GM21786 (cell line): ENCODE results near the gene GFOD1.
A peak's percentile ranks its signal among the peaks of the same experiment; 100 is the strongest.
"Not testable (repeated sequence)": the region's sequence is repeated elsewhere in the genome, so short reads cannot be mapped to it uniquely, and the experiment has no call there.

Experiments used
- ATAC-seq: cut with Tn5 transposase; IDR thresholded peaks from one replicate; pipeline ENCODE4 v1.9.1; 2021; ENCODE audit not compliant: unreplicated experiment

Gene GFOD1

DNA sequence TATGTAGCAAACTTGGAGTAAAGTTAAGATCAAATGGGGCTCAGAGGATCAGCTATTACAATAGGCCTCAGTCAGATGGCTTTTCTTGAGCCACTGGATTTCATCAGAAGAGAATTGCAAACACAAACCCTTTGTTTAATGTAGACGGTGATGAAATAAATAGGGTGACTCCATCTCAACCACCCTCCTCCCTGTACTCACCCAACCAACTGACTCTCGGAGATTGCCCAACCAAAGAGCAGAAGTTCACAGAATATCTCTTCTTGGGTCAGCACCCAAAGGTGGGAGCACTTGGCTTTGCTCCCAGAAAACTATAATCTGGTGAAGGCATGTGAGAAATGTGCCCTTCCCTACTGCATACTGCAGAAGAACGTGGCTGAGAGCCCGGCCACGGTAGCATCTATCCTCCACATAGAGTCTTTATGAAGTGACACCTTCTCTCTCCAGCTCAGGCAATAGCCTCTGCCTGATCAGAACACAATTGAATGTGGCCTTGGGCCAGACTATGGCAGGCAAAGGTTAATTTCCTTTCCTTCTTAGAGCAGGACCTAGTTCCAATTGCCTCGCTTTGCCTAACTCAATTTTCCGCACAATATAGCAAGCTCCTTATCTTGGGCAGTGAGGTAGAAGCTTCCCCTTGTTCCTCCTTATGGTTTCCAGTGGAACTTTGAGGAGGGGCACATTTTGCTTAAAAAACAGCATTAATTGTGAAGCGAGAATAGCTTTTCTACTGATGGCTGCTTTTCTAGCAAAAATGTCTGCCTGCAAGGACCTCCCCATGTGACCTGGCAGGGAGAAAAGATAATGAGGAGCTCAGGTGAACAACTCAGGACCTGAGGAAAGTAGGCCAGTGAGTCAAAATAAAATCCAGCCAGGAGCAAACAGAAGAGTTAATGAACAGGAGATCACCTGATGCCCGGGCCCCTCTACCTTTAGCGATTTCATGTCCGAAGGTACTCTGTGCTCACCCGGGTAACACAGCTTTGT, 79.4 kb downstream of the GFOD1 start:
- ATAC-seq, result no peak

DNA sequence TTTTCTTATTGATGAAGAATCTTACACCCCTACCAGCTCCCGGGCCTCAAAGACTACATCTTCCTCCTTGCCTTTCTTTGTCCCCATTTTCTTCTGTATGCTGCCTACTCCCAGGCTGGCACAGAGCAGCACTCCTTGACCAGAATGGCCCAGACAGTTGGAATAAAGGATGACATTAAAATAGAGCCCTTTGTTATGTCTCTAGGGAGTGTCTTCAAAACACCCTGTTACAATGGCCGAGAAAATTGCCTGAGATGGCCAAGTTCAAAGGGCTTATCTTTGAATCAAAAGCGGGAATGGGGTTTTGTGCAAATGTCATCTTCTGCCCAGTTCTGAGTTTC, 80.1 kb downstream of the GFOD1 start:
- ATAC-seq, result no peak

DNA sequence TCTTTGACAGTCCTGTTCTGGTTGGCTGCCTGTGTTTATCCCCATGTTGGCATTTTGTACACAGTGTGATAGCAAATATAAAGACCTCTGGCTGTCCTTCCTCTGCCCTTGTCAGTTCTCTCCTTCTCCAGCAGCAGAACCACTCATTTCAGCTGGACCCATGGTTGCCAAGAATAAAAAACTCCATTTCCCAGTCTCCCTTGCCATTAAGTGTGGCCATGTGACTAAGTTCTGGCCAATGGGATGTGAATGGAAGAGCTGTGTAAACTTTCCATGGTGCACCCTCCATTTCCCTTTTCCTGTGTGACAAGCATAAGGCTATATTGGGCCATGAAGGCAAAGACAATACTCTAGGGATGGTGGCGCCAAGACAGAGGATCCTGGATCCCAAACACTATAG, 80.6 kb downstream of the GFOD1 start:
- no peak for ATAC-seq

DNA sequence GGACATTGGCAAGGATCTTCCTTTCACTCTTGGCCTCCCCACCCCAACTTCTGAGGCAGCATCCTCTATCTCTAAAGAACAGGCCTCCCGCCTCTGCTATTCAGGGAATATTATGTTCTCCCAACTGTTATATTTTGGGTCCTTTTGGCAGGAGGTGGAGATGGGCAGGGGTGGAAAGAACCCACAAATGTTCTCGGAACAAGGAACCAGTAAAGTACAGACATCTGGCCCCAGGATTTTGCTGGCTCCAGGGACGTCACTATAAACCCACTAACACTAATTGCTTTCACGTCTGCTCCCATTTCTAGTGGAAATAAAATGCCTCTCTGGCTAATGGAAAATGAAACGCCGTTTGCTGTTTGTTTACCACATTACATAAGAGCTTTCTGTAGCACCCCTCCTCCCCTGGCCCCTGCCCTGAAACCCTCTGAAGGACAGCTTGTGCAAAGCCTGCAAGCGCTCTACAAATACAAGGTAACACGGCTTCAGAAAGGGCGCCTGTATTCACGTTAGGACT, 81.4 kb downstream of the GFOD1 start:
- no peak for ATAC-seq

DNA sequence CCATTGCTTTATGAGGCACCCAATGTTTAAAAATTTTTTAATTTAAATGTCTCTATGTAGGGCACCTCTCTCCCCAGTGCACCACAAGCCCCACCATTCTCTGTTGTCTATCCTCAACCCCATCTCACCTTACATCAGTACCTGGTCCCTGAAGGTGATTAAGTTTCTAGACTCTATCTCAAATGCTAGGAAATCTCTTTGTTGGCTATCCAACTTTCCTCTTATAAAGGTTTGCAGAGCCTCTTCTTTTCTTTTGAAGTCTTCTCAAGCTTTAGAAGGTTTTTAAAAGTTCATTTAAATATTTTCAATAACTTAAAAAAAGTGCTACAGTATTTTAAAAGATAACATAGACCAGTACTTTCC, 82.5 kb downstream of the GFOD1 start:
- ATAC-seq, result no peak

DNA sequence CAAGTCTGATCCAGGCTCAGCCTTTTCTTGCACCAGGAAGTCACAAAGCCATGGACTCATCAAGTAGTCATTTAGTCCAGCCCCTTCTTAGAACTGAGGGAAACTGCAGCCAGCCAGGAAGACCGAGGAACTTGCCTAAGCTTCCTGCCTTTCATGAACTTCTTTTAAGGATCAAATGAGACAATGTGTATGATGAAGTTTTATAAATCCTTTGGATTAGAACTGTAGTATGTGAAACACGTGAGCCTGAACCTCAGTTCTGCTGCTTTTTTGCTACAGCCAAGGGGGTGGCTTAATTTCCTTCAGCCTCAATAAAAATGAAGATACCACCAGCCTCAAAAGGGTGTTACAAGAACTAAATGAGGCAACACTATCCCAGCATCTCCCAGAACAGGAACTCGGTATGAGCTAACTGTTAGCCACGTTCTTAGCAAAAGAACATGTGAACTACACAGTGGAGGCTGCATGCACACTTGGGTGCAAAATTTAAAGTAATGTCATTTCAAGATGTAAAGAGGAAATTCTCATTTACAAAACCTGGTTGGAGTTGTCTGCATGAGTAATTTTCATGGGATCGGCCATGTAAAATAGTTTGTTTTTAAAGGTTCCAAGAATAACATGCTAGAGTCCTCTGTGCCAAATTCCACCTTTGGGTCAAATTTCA, 83.0 kb downstream of the GFOD1 start:
- no peak for ATAC-seq

DNA sequence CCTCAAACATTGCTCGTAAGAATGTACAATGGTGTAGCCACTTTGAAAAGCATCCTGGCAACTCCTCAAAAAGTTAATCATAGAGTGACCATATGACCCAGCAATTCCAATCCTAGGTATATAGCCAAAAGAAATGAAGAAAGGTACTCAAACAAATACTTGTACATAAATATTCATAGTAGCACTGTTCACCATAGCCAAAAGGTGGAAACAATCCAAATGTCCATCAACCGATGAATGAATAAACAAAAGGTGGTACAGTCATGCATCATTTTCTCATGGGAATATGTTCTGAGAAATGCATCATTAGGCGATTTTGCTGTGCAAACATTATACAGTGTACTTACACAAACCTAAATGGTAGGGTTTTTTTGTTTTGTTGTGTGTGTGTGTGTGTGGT, 84.7 kb downstream of the GFOD1 start:
- ATAC-seq, result no peak

DNA sequence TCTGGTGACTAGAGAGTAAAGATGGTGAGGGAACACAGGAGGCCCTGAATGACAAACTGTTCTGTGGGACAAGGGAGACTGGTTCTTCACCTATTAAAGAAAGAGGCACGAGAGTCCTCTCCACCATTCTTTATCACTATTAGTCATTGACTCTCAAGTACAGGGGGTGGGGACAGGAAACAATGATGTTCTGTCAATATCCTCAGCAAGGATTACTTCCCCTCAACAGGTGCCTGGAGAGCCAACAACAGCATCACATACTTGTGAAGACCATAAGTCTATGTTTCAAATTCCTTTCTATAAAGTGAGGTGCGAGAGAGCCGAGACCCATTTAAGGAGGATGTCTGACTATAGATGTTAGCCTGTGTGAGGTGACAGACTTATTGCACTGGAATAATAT, 86.6 kb downstream of the GFOD1 start:
- peak; percentile 35 for ATAC-seq

DNA sequence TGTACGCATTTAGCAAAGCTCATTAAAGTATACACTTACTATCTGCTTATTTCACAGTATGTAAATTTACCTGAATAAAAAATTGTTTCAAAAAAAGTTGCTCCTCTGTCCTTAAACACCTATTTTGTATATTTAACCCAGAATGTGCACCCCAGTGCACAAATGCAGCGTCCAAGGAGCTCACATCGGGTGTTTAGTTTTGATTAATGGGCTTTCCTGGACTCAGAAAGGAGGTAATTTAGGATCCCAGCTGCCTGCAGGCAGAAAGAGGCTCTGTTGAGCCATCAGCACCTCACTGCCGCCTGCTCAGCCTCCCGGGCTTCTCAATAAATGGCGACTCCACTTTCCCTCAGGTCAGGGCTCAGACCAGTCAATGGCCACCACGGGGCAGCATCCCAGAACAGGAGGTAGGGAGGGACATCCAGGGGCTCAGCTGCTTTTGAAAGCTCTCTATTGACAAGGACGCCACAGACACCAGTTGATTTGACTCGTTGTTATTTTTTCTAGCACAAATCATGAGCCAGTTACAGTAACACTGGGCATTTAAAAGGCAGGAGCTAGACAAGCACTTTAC, 88.9 kb downstream of the GFOD1 start:
- no peak for ATAC-seq

DNA sequence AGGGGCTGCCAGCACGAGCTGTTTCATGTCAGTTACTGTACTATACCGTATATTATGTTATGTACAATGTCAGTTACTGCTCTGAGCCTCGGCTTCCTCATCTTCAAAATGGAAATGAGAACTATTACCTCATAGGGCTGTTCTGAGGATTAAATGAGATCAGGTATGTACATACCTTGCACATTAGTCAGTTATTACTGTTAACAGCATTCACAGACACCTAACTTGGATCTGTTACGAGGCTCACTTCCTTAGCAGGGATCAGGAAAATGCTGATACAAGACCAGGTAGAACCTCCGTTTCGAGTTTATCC, 89.4 kb downstream of the GFOD1 start:
- ATAC-seq, result no peak

DNA sequence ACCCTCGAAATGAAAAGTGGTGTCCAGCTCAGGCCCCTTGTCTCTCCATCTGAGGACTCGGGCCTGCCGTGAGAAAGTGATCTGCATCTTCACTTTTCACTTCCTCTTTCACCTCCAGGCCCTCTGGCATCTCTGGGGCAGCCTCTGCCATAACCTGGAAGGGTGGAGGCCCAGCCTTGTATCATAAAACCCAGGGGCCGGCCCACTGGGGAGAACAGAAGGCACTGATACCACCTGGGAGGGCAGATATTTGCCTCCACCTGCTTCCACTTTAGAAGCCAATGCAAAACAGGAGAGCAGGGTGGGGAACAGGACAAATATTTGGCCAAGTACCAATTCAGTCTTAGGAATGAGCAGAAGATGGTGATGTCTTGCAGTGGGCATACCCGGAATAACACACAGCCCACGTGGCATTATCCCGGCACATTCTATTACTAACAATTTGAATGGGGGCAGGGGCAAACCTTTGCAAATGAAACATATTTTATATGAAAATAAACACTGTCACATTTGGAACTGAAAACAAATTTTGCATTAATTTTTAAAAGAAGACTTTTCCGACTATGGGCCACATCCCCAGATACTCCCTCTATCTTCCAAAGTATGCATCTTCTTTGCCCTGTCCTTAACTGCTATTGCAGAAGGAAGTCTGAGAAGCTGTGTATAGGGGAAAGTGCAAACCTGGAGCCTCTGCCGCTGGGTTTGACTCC, 89.9 kb downstream of the GFOD1 start:
- peak; percentile 72 for ATAC-seq

DNA sequence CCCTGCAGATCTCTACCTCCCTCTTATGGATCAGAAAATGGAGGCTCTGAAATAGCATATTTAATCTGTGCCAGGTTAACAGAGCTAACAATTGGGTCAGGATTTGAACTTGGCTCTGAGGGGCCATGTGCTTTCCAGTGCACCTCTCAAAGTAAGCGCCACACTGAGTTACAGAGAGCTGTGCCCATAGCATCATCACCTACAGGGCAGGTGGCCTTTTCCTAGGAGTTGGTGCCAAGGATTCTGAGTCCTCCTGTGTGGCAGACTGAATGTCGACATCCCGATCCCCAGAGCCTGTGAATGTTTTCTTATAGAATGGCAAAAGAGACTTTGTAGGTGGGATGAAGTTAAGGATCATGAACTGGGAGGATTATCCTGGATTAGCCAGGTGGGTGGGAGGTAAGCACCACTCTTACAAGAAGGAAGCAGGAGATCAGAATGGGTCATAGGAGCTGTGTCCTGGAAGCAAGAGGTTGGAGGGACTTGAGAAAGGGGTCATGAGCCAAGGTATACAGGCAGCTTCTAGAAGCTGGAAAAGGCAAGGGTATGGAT, 91.1 kb downstream of the GFOD1 start:
- ATAC-seq, result no peak

DNA sequence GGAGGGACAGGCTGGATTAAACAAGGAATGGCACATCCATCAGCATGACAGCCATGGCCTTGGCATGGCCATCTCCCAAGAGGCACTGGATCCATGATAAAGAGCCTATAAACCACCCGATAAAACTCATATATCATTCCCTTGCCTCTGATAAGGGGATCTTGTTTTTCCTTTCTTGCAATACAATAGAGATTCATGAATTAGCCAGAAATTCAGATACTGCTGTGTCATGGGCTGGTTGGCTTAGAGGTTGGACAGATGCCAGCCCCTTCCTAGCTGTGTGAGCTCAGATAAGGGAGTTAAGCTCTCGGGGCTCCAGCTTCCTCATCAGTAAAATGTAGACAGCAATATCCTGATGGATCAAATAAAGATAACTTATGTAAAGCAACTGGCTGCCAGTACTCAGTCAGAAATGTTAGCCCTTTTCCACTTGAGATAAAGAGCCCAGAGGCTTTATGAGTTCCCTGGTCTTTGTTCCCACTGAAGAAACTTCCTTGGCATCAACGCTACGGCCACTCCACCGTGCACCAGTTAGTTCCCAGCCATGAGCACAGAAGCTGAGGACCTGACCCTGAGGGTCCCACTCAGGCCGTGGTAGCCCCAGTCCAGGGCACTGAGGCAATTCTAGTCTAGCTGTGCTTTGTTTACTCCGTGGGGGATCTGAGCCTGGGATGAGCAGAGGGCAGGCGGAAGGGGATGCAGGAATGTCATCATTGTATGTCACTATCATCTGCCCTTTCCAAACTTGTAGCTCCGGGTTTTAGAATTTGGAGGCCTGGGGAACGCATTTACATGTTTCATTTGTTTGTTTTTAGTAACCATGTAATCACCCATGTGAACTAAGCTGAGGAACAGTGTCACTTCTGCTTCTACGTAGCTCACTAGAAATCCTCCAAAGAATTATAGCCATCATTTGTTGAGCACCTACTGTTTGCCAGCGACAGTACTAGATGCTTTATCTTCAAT, 91.8 kb downstream of the GFOD1 start:
- peak; percentile 32 for ATAC-seq

DNA sequence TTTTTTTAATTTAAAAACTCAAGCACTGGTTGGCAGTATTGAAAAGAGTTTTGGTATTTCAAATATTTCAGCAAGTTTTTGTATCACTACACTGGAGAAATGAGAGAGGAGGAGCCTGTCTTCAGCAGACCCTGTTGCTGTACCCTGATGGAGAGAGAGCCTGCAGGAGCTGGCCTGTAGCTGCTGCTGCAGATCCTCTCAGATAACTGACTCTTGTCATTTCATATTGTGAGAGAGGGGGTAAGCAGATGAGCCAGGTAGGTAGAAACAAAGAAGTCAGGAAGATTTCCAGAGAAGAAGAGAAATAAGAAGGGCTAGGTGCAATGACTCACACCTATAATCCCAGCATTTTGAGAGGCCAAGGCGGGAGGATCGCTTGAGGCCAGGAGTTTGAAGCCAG, 94.9 kb downstream of the GFOD1 start:
- ATAC-seq, result no peak

DNA sequence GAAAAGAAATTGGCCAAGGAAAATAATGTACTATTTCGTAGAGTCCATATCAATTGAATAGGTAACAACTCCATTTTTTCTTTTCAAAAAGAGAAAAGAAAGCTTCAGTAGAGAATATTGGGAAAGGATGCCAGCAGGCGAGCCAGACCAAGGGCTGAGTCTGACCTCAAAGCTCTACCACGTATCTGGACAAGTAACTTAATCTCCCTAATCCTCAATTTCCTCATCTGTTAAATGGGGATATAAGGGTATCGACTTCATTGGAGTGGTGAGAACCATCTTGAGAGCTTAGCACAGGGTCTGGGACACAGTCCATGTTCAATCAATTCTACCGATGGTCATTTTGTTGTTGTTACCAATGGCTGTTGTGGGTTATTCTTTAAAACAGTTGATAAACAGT, 95.9 kb downstream of the GFOD1 start:
- no peak for ATAC-seq

DNA sequence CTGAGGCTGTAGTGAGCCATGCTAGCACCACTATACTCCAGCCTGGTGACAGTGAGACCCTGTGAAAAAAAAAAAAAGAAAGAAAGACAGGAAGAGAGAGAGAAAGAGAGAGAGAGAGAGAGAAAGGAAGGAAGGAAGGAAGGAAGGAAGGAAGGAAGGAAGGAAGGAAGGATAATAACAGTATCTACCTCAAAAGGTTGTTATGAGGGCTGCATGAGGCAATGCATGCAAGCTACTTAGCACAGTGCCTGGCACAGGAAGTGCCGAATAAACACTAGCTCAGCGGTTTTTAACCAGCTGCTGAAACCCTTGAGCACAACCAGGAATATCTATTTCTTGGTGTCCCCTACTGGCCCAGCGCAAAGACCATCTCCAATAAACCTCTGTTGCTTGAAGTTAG, 96.7 kb downstream of the GFOD1 start:
- ATAC-seq, result no peak

DNA sequence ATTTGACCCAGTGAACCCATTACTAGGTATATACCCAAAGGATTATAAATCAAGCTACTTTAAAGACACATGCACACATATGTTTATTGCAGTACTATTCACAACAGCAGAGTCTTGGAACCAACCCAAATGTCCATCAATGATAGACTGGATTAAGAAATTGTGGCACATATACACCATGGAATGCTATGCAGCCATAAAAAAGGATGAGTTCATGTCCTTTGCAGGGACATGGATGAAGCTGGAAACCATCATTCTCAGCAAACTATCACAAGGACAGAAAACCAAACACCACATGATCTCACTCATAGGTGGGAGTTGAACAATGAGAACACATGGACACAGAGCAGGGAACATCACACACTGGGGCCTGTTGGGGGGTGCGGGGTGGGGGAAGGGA, 98.2 kb downstream of the GFOD1 start:
- not testable (repeated sequence) for ATAC-seq

DNA sequence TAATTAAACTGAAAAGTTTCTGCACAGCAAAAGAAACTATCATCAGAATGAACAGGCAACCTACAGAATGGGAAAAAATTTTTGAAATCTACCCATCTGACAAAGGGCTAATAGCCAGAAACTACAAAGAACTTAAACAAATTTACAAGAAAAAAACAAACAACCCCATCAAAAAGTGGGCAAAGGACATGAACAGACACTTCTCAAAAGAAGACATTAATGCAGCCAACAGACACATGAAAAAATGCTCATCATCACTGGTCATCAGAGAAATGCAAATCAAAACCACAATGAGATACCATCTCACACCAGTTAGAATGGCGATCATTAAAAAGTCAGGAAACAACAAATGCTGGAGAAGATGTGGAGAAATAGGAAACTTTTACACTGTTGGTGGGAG, 98.6 kb downstream of the GFOD1 start:
- ATAC-seq, result not testable (repeated sequence)

DNA sequence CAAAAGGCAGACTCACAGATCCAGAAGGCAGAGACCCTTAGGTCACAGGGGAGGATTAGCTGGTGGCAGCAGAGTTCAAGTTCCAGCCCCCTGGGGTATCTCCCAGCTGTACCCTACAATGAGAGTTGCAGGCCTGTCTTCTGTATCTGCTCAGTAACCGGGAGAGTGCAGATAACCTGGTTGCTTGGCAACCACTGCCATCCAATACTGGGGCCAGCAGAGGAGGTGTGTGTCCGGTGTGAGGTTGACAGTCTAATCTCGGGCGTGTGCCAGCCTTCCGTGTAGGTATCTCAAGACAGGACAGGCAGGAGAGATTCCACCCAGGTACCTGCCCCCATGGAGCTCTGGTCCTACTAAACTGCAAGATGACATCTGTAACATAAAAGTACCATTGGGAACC, 102.4 kb downstream of the GFOD1 start:
- ATAC-seq, result no peak

DNA sequence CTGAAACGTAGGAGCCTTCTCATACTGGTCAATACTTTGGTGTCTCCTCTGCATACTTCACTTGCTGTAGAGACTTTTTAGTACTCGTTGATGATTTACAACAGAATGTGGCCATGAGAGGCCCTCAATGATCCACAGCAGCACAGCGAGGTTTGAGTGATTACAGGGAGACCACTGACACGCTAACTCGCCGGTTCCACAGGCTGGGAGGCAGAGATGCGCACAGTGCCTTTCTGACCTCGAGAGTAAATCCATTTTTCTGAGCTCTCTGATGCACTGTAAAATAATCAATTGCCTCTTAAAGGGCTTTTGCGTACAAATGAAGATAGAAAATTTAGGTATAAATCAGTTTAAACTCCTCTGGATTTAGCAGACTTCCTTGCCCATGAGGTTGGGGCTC, 102.9 kb downstream of the GFOD1 start:
- ATAC-seq, result no peak
